ENCODE results near the gene SERTAD1. TPM values are rescaled to one million over a fixed set of nuclear protein-coding genes. Genes with fewer than 3 reads are reported as not detected.
"Not testable (repeated sequence)": the region's sequence is repeated elsewhere in the genome, so short reads cannot be mapped to it uniquely, and the experiment has no call there.

The SERTAD1 gene
- total and polyA plus RNA-seq, 10 donors = 8.5 to 19.7 (median 13.0) TPM

GRCh38 chr19:40431698-40432097 lies 5.9 kb upstream of the SERTAD1 start:
- intact Hi-C loops (cut with DNase I; ENCODE audit: low total_unique reads) = no loop called here
- no peak for DNase-seq
- WGBS, 5 donors = 83 to 94% (median 88%) methylated on average over 3 of the region's 3 CpGs

GRCh38 chr19:40430242-40430641 lies 4.5 kb upstream of the SERTAD1 start:
- intact Hi-C loops (cut with DNase I; ENCODE audit: low total_unique reads); DNase-seq: not testable (repeated sequence)
- WGBS, 5 donors = 92 to 99% (median 97%) methylated on average over 10 of the region's 10 CpGs

More at GRCh38 chr19:40431698-40432097, 5.9 kb upstream of the SERTAD1 start:
- no peak for TF ChIP-seq CTCF (IDR thresholded peaks at IDR 0.05 in 8 of 11, conservative IDR thresholded peaks at IDR 0.05 in 3 of 11)
- H3K4me1 ChIP-seq = peaks cover 6 to 54% (median 39%) of the 10 kb centered on the region in 6 donors
- H3K27me3 ChIP-seq (replicated peaks in 1 of 7) = no peaks in the 10 kb centered on the region
- H3K4me3 ChIP-seq = no peak overlapping the region
- H3K27ac ChIP-seq = peak overlapping the region in 3 of 8 donors; percentile 92 to 93 (median 93)
- H3K36me3 ChIP-seq = no peaks in the 10 kb centered on the region
- H3K9me3 ChIP-seq = no peaks in the 10 kb centered on the region

GRCh38 chr19:40428197-40428596 lies 2.4 kb upstream of the SERTAD1 start:
- H3K36me3 ChIP-seq; H3K9me3 ChIP-seq; H3K27ac ChIP-seq; H3K4me3 ChIP-seq; H3K27me3 ChIP-seq (replicated peaks in 1 of 7); DNase-seq; intact Hi-C loops (cut with DNase I; ENCODE audit: low total_unique reads): not testable (repeated sequence)
- 91 to 96% (median 94%) methylated on average over 7 of the region's 7 CpGs for WGBS, 5 donors
- H3K4me1 ChIP-seq = peaks cover 14 to 50% (median 40%) of the 10 kb centered on the region in 6 donors

More at GRCh38 chr19:40430242-40430641, 4.5 kb upstream of the SERTAD1 start:
- H3K27ac ChIP-seq; H3K36me3 ChIP-seq; H3K27me3 ChIP-seq (replicated peaks in 1 of 7); H3K9me3 ChIP-seq; H3K4me3 ChIP-seq: not testable (repeated sequence)
- H3K4me1 ChIP-seq = peaks cover 6 to 50% (median 42%) of the 10 kb centered on the region in 6 donors

- TF ChIP-seq POLR2AphosphoS5 (IDR thresholded peaks at IDR 0.05) = no peak
- TF ChIP-seq CTCF (IDR thresholded peaks at IDR 0.05 in 8 of 11, conservative IDR thresholded peaks at IDR 0.05 in 3 of 11) = no peak
- TF ChIP-seq POLR2A (IDR thresholded peaks at IDR 0.05) = no peak
- intact Hi-C loops (cut with DNase I; ENCODE audit: low total_unique reads) = no loop called here
- Histone ChIP-seq H3K27me3 (replicated peaks in 1 of 7) (no peaks in the 10 kb centered on the region), H3K9me3 (no peaks in the 10 kb centered on the region), H3K4me3 (peak overlapping the region; percentile 60 to 79 (median 73)), H3K36me3 (peaks cover 0 to 16% (median 11%) of the 10 kb centered on the region in 6 donors), H3K4me1 (peaks cover 22 to 61% (median 51%) of the 10 kb centered on the region in 6 donors), H3K27ac (peak overlapping the region; percentile 97 to 100 (median 99))
- WGBS, 5 donors = 1 to 3% (median 2%) methylated on average over 28 of the region's 28 CpGs
- DNase-seq = peak; percentile 80
Observed at GRCh38 chr19:40424637-40425449, 949 bp downstream of the SERTAD1 start.

GRCh38 chr19:40423938-40424337 lies 1.9 kb downstream of the SERTAD1 start:
- Histone ChIP-seq H3K4me1 (peaks cover 22 to 67% (median 51%) of the 10 kb centered on the region in 6 donors), H3K27me3 (replicated peaks in 1 of 7) (no peaks in the 10 kb centered on the region), H3K27ac (peak overlapping the region in 7 of 8 donors; percentile 97 to 100 (median 99)), H3K9me3 (no peaks in the 10 kb centered on the region), H3K36me3 (peaks cover 0 to 16% (median 11%) of the 10 kb centered on the region in 6 donors), H3K4me3 (peak overlapping the region in 6 of 8 donors; percentile 60 to 77 (median 72))
- intact Hi-C loops (cut with DNase I; ENCODE audit: low total_unique reads) = no loop called here
- TF ChIP-seq POLR2A (IDR thresholded peaks at IDR 0.05) (no peak), POLR2AphosphoS5 (IDR thresholded peaks at IDR 0.05) (no peak), CTCF (IDR thresholded peaks at IDR 0.05 in 8 of 11, conservative IDR thresholded peaks at IDR 0.05 in 3 of 11) (no peak)
- no peak for DNase-seq
- 91 to 97% (median 94%) methylated on average over 6 of the region's 6 CpGs for WGBS, 5 donors
